Measurements from ENCODE around the gene METTL5. TPM values are rescaled to one million over a fixed set of nuclear protein-coding genes. Genes with fewer than 3 reads are reported as not detected.

Gene METTL5
- total RNA-seq, 4 donors from 2014 or later = 19.4 to 35.5 (median 20.8) TPM

GRCh38 chr2:169771612-169772011, 53.1 kb downstream of the METTL5 start:
- DNase-seq = no peak
- TF ChIP-seq CTCF (IDR thresholded peaks at IDR 0.05) (no peak), POLR2A (IDR thresholded peaks at IDR 0.05) (no peak)
- Histone ChIP-seq H3K36me3 (no peaks in the 10 kb centered on the region), H3K27me3 (peaks cover 0 to 7% of the 10 kb centered on the region in 2 donors), H3K27ac (peak overlapping the region in 2 of 4 donors; percentile 30 to 51), H3K9me3 (no peaks in the 10 kb centered on the region), H3K4me3 (no peak overlapping the region), H3K4me1 (peaks cover 0 to 6% (median 0%) of the 10 kb centered on the region in 4 donors)

- no peak for DNase-seq
- TF ChIP-seq CTCF (IDR thresholded peaks at IDR 0.05) (no peak), POLR2A (IDR thresholded peaks at IDR 0.05) (no peak)
- Histone ChIP-seq H3K27ac (peak overlapping the region in 2 of 4 donors; percentile 30 to 51), H3K9me3 (no peaks in the 10 kb centered on the region), H3K27me3 (peaks cover 0 to 7% of the 10 kb centered on the region in 2 donors), H3K4me3 (no peak overlapping the region), H3K4me1 (peaks cover 0 to 6% (median 0%) of the 10 kb centered on the region in 4 donors), H3K36me3 (no peaks in the 10 kb centered on the region)
Observed at GRCh38 chr2:169771021-169771420, 53.7 kb downstream of the METTL5 start.

GRCh38 chr2:169768262-169768995, 56.3 kb downstream of the METTL5 start:
- no peak overlapping the region for H3K27ac ChIP-seq
- peaks cover 0 to 6% (median 0%) of the 10 kb centered on the region in 4 donors for H3K4me1 ChIP-seq
- peak overlapping the region; percentile 29 to 50 (median 33) for H3K4me3 ChIP-seq
- TF ChIP-seq CTCF (IDR thresholded peaks at IDR 0.05) = no peak
- TF ChIP-seq POLR2A (IDR thresholded peaks at IDR 0.05) = no peak
- no peaks in the 10 kb centered on the region for H3K9me3 ChIP-seq
- H3K36me3 ChIP-seq = no peaks in the 10 kb centered on the region
- peak in 1 of 3 donors; percentile 60 for DNase-seq
- peaks cover 0 to 7% of the 10 kb centered on the region in 2 donors for H3K27me3 ChIP-seq

- H3K36me3 ChIP-seq = no peaks in the 10 kb centered on the region
- peaks cover 0 to 8% (median 0%) of the 10 kb centered on the region in 4 donors for H3K4me1 ChIP-seq
- TF ChIP-seq POLR2A (IDR thresholded peaks at IDR 0.05) = no peak
- peak; percentile 14 to 84 (median 76) for TF ChIP-seq CTCF (IDR thresholded peaks at IDR 0.05)
- no peak overlapping the region for H3K27ac ChIP-seq
- H3K27me3 ChIP-seq = peaks cover 0 to 7% of the 10 kb centered on the region in 2 donors
- DNase-seq = peak in 2 of 3 donors; percentile 41 to 84
- no peak overlapping the region for H3K4me3 ChIP-seq
- no peaks in the 10 kb centered on the region for H3K9me3 ChIP-seq
Observed at GRCh38 chr2:169767243-169767888, 57.3 kb downstream of the METTL5 start.

GRCh38 chr2:169765523-169765922, 59.2 kb downstream of the METTL5 start:
- H3K4me3 ChIP-seq = no peak overlapping the region
- DNase-seq = no peak
- peaks cover 0 to 19% (median 0%) of the 10 kb centered on the region in 4 donors for H3K4me1 ChIP-seq
- no peaks in the 10 kb centered on the region for H3K36me3 ChIP-seq
- TF ChIP-seq CTCF (IDR thresholded peaks at IDR 0.05) (no peak), POLR2A (IDR thresholded peaks at IDR 0.05) (no peak)
- H3K27me3 ChIP-seq = peaks cover 0 to 7% of the 10 kb centered on the region in 2 donors
- no peaks in the 10 kb centered on the region for H3K9me3 ChIP-seq
- no peak overlapping the region for H3K27ac ChIP-seq

Data from Peyer's patch (tissue), 4 donors.